ENCODE data around the gene TEFM. TPM values are rescaled to one million over a fixed set of nuclear protein-coding genes. Genes with fewer than 3 reads are reported as not detected.
"Not testable (repeated sequence)": the region's sequence is repeated elsewhere in the genome, so short reads cannot be mapped to it uniquely, and the experiment has no call there.

Gene TEFM
- total RNA-seq, 1 experiment from 2014 or later: 11.9 TPM

DNA sequence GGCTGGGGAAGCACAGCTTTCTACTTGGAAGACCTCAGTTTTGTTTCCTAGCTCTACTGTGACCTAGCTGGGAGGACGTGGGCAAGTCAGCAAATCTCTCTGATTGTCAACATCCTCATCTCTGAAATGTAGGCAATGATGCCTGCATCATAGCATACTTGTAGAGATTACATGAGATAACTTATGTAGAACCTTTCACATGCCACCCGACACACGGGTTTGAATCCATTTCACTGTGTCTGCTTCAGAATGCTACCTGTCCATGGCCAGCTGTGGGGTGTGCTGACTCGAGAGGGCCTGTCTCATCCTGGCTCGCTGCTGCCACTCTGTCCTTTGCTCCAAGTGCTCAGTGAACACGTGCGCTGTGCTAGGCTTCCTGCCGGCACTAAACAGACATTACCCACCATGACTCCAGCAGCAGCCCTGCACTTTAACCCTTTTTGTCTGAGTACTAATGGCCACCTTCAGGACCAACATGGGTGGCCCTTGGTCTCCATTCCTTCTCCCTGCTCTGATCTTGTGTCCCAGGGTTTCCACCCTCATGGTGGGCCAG, 23.1 kb upstream of the TEFM start:
- H3K4me3 ChIP-seq (ENCODE audit: insufficient read depth, low read depth, low read length): no peak overlapping the region
- DNase-seq: no peak
- peaks cover 4% of the 10 kb centered on the region for H3K27me3 ChIP-seq (ENCODE audit: control insufficient read depth, insufficient read depth, low read length)
- no peaks in the 10 kb centered on the region for H3K36me3 ChIP-seq (replicated peaks; ENCODE audit: control insufficient read depth, insufficient read depth, low read length)

DNA sequence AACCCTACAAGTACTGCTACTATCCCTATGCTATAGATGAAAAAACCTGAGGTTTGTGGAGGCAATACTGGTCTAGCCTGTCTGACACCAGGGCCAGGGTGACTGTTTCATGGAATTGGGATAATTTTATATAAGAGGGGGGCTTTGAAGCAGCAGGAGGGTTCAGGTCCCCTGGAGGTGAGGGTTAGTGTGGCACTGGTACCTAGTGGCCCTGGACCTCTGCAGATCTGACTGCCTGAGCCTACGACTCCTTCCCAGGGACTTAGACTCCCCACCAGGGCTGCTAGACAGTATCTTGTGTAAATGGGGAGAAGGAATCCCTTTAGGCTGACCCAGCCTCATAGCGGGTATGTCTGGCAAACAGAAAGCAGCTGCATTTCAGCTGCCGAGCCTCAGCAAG, 22.5 kb upstream of the TEFM start:
- DNase-seq: no peak
- peaks cover 7% of the 10 kb centered on the region for H3K27me3 ChIP-seq (ENCODE audit: control insufficient read depth, insufficient read depth, low read length)
- H3K4me3 ChIP-seq (ENCODE audit: insufficient read depth, low read depth, low read length): no peak overlapping the region
- no peaks in the 10 kb centered on the region for H3K36me3 ChIP-seq (replicated peaks; ENCODE audit: control insufficient read depth, insufficient read depth, low read length)

DNA sequence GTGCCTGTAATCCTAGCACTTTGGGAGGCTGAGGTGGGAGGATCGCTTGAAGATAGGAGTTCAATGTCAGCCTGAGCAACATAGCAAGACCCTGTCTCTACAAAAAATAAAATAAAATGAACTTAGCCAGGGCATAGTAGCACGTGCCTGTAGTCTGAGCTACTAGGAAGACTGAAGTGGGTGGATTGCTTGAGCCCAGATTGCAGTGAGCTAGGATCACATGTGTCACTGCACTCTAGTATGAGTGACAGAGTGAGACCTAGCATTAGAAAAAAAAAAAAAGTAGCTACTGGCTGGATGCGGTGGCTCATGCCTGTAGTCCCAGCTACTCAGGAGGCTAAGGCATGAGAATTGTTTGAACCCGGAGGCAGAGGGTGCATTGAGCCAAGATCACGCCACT, 21.7 kb upstream of the TEFM start:
- H3K4me3 ChIP-seq (ENCODE audit: insufficient read depth, low read depth, low read length): no peak overlapping the region
- DNase-seq: no peak
- H3K36me3 ChIP-seq (replicated peaks; ENCODE audit: control insufficient read depth, insufficient read depth, low read length): no peaks in the 10 kb centered on the region
- H3K27me3 ChIP-seq (ENCODE audit: control insufficient read depth, insufficient read depth, low read length): peaks cover 14% of the 10 kb centered on the region

DNA sequence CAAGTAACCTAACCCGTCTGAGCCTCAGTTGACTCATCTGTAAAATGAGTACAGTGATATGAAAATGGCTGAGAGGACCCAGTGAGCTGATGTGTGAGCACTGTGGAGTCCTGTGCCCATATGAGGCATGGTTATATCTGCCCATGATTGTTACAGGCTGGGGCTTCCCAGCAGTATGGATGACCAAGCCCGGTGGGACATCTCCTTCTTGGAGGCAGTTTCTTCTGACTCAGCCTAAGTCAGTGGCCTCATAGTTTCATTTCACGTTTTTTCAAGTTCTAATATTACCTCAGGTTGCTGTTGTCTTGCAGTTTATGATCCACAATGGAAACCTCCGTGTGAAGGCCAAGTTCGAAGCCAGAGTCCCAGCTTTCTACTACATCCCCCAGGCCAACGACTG, 20.5 kb upstream of the TEFM start:
- Histone ChIP-seq H3K36me3 (replicated peaks; ENCODE audit: control insufficient read depth, insufficient read depth, low read length) (no peaks in the 10 kb centered on the region), H3K27me3 (ENCODE audit: control insufficient read depth, insufficient read depth, low read length) (peaks cover 26% of the 10 kb centered on the region), H3K4me3 (ENCODE audit: insufficient read depth, low read depth, low read length) (no peak overlapping the region)
- no peak for DNase-seq

DNA sequence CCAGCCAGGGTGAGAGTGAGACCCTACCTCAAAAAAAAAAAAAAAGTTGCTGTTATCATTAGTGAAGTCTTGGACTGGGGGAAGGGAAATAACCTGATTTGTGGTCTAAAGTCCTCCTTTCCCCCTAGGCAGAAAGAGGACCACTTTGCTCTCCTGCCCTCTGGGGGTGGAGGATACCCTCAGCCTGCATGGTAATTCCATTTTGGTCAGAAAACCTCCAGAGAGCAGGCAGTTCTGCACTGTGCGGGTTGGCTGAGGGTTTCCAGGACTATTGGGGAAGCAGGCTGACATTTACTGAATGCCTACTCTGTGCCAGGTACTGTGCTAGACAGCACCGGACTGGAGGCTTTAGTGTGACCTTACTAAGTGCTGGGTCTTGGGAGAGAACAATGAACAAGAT, 18.3 kb upstream of the TEFM start:
- H3K27me3 ChIP-seq (ENCODE audit: control insufficient read depth, insufficient read depth, low read length): peaks cover 41% of the 10 kb centered on the region
- DNase-seq: peak; percentile 56
- no peak overlapping the region for H3K4me3 ChIP-seq (ENCODE audit: insufficient read depth, low read depth, low read length)
- no peaks in the 10 kb centered on the region for H3K36me3 ChIP-seq (replicated peaks; ENCODE audit: control insufficient read depth, insufficient read depth, low read length)

DNA sequence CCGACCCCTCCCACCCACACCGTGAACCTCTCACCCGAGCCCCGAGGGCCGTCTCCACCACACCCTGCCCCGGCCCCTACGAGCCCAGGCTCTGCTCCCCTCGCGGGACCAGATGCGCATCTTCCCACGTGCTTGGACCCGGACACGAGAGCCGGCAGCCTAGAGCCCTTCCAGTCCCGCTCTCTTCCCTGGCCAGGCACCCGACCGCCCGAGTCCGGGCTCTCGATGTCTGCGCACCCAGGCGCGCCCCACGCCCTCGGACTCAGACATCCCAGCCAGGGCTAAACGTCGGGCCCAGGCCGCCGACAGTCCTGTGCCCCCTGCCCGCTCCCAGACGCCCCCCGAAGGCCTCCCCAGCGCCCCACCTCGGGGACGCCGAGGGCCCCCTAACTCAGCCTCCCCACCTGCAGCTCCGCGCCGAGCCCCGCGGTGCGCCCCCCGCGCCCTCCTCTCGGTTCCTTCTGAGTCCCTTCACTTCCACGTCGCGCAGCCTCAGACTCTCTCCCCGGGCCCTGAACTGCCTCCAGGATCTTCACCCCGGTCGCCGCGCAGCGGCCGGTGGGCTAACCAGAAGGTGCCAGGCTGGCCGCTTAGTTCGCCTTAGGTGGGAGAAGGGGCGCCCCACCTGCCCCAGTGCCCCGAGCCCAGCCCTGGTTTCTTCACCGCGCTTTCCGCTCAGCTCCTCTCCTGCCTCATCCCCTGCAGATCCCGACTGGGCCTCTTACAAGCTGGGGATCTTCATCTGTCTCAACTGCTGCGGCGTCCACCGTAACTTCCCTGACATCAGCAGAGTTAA, 16.4 kb upstream of the TEFM start:
- H3K27me3 ChIP-seq (ENCODE audit: control insufficient read depth, insufficient read depth, low read length): peaks cover 41% of the 10 kb centered on the region

DNA sequence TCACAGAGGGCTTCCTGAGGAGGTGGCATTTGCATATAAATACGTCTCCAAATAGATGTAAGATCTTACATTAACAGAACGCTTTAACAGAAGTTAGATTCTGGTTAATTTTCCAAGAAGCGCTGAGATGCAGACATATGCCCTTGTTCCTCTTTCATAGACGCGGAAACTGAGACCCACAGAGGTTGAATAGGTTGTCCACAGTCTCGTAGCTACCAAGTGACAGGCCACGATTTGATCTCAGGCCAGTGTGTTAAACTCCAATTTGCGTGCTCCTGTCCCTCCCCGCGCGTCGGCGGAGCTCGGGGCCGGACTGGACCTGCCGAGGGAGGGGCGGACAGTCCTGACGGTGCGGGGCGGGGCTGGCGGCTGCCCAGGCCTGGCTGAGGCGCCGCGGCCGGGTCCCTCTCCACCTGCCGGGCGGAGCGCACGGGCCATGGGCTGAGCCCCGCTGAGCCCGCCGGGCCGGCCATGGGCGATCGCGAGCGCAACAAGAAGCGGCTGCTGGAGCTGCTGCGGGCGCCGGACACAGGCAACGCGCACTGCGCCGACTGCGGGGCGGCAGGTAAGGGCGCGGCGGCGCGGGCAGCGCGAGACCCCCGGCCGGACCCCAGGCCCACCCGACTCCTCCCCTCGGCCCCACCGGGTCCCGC, 15.6 kb upstream of the TEFM start, which contains the start of gene ADAP2:
Gene ADAP2, plus strand, starts transcription at position 402 of the 653 bp plus-strand sequence. Its CDS starts 70 bp downstream, at position 472.
- DNase-seq: peak; percentile 91
- Histone ChIP-seq H3K27me3 (ENCODE audit: control insufficient read depth, insufficient read depth, low read length) (peaks cover 41% of the 10 kb centered on the region), H3K4me3 (ENCODE audit: insufficient read depth, low read depth, low read length) (peak within 1 kb of the TSS; percentile 34), H3K36me3 (replicated peaks; ENCODE audit: control insufficient read depth, insufficient read depth, low read length) (no peaks in the 10 kb centered on the region)

More for the DNA sequence above, 16.4 kb upstream of the TEFM start:
- Histone ChIP-seq H3K36me3 (replicated peaks; ENCODE audit: control insufficient read depth, insufficient read depth, low read length) (no peaks in the 10 kb centered on the region), H3K4me3 (ENCODE audit: insufficient read depth, low read depth, low read length) (peak overlapping the region; percentile 34)
- peak; percentile 75 for DNase-seq

DNA sequence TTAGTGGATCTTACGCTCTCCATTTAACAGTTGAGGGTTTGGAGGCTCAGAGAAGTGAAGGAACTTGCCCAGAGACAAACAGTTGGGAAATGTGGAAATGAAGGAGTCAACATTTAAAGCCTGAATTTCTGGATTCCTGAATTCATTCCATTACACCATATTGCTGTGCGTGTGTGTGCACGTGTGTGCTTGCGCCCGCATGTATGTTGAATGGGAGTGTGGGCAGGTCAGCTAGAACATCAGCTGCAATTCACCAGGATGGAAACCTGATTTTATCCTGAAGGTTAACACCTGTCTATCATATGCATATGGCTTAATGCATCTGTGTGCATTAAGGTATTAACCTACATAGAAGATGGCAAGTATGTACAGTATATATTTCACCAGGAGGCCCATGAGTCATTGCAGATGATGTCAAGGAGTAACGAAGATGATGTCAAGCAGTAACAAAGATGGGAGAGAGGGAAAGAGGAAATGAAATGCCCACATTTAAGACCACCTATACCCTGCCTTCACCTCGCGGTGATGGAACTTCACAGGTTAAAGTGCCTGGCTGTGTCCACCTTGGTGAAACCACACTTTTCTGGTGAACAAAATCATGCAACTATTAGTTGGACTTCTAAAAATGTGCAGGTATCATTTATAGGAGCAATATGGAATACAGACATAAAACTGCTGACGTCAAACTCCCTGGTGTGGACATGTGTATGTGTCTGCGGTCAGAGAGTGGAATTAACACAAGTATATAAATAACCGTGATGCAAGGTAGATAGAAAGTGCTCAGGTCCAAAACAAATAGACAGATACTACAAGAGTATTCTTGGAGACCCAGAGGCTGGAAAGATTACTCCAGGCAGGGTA, 14.9 kb upstream of the TEFM start:
- peaks cover 41% of the 10 kb centered on the region for H3K27me3 ChIP-seq (ENCODE audit: control insufficient read depth, insufficient read depth, low read length)
- no peak overlapping the region for H3K4me3 ChIP-seq (ENCODE audit: insufficient read depth, low read depth, low read length)
- no peak for DNase-seq
- H3K36me3 ChIP-seq (replicated peaks; ENCODE audit: control insufficient read depth, insufficient read depth, low read length): no peaks in the 10 kb centered on the region

DNA sequence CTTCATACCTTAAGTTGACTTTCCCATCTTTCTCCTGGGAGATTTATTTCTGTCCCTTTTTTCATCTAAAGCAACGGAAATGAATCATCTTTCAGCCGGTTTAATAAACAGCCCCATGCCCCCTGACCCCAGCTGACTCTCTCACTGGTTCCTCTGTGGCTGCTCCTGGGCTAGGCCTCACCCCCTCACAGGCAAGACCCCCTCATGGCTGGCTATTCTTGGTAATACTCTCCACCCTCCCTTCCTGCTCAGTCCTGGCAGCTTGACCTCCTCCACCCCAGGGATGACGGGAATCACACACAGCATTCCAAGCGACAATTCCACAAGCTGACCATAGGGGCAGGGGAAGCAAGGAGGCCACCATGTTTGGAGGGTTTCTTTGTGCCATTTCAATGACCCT, 14.2 kb upstream of the TEFM start:
- no peak overlapping the region for H3K4me3 ChIP-seq (ENCODE audit: insufficient read depth, low read depth, low read length)
- peaks cover 41% of the 10 kb centered on the region for H3K27me3 ChIP-seq (ENCODE audit: control insufficient read depth, insufficient read depth, low read length)
- H3K36me3 ChIP-seq (replicated peaks; ENCODE audit: control insufficient read depth, insufficient read depth, low read length): no peaks in the 10 kb centered on the region
- DNase-seq: peak; percentile 80

DNA sequence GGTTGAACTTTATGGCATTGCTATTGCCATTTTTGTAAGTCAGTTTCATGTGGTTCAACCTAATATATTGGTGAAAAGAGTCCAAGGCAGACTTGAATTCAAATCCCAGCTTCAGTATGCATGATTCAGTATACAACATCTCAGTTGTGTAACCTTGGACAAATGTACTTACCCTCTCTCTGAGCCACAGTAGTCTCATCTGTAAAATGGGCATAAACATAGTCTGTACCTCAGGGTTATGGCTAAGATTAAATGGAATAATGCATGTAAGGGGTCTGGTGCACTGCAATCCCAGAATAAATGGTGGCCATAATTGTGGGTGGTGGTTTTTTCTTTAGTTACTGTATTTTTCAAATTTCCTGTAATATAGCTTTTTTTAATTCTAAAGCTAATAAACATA, 11.0 kb upstream of the TEFM start:
- H3K4me3 ChIP-seq (ENCODE audit: insufficient read depth, low read depth, low read length): no peak overlapping the region
- no peak for DNase-seq
- H3K27me3 ChIP-seq (ENCODE audit: control insufficient read depth, insufficient read depth, low read length): peaks cover 20% of the 10 kb centered on the region
- no peaks in the 10 kb centered on the region for H3K36me3 ChIP-seq (replicated peaks; ENCODE audit: control insufficient read depth, insufficient read depth, low read length)

DNA sequence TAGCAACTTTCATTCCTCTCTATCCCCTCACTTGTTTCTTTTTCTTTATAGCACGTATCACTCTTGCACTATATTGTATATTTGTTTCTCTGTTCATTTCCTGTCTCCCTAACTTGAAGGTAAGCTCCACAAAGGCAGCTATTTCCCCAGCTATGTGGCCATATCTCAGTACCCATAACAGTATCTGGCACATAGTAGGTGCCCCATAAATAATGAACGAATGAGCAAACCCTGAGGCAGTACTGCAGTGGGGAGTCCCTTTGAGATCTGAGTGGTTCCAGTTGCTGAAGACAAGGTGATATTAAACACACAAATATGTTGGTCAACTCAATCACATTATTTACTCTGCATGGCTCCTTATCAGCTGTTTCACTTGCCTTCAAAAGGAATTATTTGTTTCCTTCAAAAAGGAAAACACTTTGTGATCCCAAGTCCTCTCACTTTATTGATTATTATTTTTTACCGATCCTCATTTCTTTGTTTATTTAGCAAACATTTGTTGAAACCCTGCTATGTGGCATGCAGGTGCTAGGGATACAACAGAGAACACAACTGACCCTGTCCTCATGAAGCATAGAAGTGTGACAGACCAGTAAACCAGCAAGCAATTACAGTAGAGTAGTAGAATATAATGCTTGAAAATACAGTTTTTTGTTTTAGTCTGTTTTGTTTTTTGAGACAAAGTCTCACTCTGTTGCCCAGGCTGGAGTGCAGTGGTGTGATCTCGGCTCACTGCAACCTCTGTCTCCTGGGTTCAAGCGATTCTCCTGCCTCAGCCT, 10.0 kb upstream of the TEFM start:
- H3K4me3 ChIP-seq (ENCODE audit: insufficient read depth, low read depth, low read length): no peak overlapping the region
- peaks cover 10% of the 10 kb centered on the region for H3K27me3 ChIP-seq (ENCODE audit: control insufficient read depth, insufficient read depth, low read length)
- DNase-seq: no peak
- no peaks in the 10 kb centered on the region for H3K36me3 ChIP-seq (replicated peaks; ENCODE audit: control insufficient read depth, insufficient read depth, low read length)

DNA sequence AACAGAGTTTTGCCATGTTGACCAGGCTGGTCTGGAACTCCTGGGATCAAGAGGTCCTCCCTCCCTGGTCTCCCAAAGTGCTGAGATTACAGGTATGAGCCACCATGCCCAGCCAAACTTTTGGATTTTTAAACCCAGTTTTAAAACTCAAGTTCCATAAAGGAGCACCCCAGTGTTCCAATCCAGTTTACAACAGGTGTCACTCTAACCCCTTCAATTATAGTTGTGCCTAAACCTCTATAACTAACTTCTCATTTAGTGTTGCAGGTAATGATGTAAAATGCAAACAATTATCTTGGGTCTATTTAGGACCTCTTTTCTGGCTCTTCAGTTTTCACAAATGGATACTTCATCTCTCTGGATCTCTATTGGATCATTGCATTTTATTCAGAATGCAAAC, 7.9 kb upstream of the TEFM start:
- Histone ChIP-seq H3K36me3 (replicated peaks; ENCODE audit: control insufficient read depth, insufficient read depth, low read length) (no peaks in the 10 kb centered on the region), H3K27me3 (ENCODE audit: control insufficient read depth, insufficient read depth, low read length) (no peaks in the 10 kb centered on the region; the same call in 1 of the 2 replicates), H3K4me3 (ENCODE audit: insufficient read depth, low read depth, low read length) (no peak overlapping the region)
- no peak for DNase-seq

DNA sequence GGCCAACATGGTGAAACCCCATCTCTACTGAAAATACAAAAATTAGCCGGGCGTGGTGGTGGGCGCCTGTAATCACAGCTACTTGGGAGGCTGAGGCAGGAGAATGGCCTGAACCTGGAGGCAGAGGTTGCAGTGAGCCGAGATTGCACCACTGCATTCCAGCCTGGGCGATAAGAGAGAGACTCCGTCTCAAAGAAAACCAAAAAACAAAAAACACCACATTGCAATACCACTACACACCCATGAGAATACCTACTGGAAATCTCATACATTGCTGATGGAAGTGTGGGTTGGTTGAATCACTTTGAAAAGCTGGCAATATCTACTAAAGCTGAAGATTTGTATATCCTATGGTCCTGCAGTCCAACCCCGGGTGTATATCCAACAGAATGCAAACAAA, 4.1 kb upstream of the TEFM start:
- H3K27me3 ChIP-seq (ENCODE audit: control insufficient read depth, insufficient read depth, low read length); H3K36me3 ChIP-seq (replicated peaks; ENCODE audit: control insufficient read depth, insufficient read depth, low read length); DNase-seq; H3K4me3 ChIP-seq (ENCODE audit: insufficient read depth, low read depth, low read length): not testable (repeated sequence)
